HG03432 (cell line): ENCODE data around the gene MPP3.
"Not testable (repeated sequence)": the region's sequence is repeated elsewhere in the genome, so short reads cannot be mapped to it uniquely, and the experiment has no call there.

Experiments
- ATAC-seq: cut with Tn5 transposase; IDR thresholded peaks from one replicate; pipeline ENCODE4 v1.9.1; 2021; ENCODE audit warnings: mild to moderate bottlenecking, moderate library complexity; ENCODE audit not compliant: unreplicated experiment

Gene MPP3

GRCh38 chr17:43860927-43861622, 28.1 kb upstream of the MPP3 start:
- no peak for ATAC-seq

GRCh38 chr17:43860077-43860725, 27.3 kb upstream of the MPP3 start:
- ATAC-seq: no peak

GRCh38 chr17:43857957-43858600, 25.1 kb upstream of the MPP3 start:
- ATAC-seq: no peak

GRCh38 chr17:43857141-43857540, 24.2 kb upstream of the MPP3 start:
- no peak for ATAC-seq

- no peak for ATAC-seq
Measured at GRCh38 chr17:43856141-43856540, 23.2 kb upstream of the MPP3 start.

GRCh38 chr17:43855061-43855460, 22.1 kb upstream of the MPP3 start:
- no peak for ATAC-seq

- ATAC-seq: no peak
Measured at GRCh38 chr17:43854498-43854897, 21.6 kb upstream of the MPP3 start.

GRCh38 chr17:43853546-43853945, 20.6 kb upstream of the MPP3 start:
- no peak for ATAC-seq

GRCh38 chr17:43852571-43852970, 19.6 kb upstream of the MPP3 start:
- ATAC-seq: no peak

- ATAC-seq: no peak
Measured at GRCh38 chr17:43849116-43849515, 16.2 kb upstream of the MPP3 start.

GRCh38 chr17:43848601-43849000, 15.7 kb upstream of the MPP3 start:
- no peak for ATAC-seq

GRCh38 chr17:43846963-43847371, 14.0 kb upstream of the MPP3 start, which contains the start of gene CD300LG:
Gene CD300LG, plus strand, starts transcription at chr17:43847176. Its CDS starts 41 bp downstream, at chr17:43847217.
- no peak for ATAC-seq

- ATAC-seq: no peak
Measured at GRCh38 chr17:43846221-43846712, 13.3 kb upstream of the MPP3 start.

- no peak for ATAC-seq
Measured at GRCh38 chr17:43845766-43846165, 12.8 kb upstream of the MPP3 start.

- ATAC-seq: no peak
Measured at GRCh38 chr17:43844241-43844640, 11.3 kb upstream of the MPP3 start.

GRCh38 chr17:43842975-43843325, 10.0 kb upstream of the MPP3 start:
- no peak for ATAC-seq

- not testable (repeated sequence) for ATAC-seq
Measured at GRCh38 chr17:43842091-43842974, 9.4 kb upstream of the MPP3 start.

- ATAC-seq: no peak
Measured at GRCh38 chr17:43841282-43841681, 8.3 kb upstream of the MPP3 start.

- ATAC-seq: no peak
Measured at GRCh38 chr17:43840814-43841213, 7.9 kb upstream of the MPP3 start.

GRCh38 chr17:43839670-43840108, 6.7 kb upstream of the MPP3 start:
- ATAC-seq: no peak

- ATAC-seq: no peak
Measured at GRCh38 chr17:43834106-43834505, 1.2 kb upstream of the MPP3 start.
